GM12891 (cell line): Measurements from ENCODE around the gene CCM2.

ENCODE experiments used
- POLR2A ChIP-seq: IDR thresholded peaks from 2 replicates; pipeline ENCODE4 v1.6.1; 2011; ENCODE audit warnings: low read depth, low read length, control low read depth
- POLR2AphosphoS5 ChIP-seq: IDR thresholded peaks from 2 replicates; pipeline ENCODE4 v1.6.1; 2011; ENCODE audit warnings: low read depth, low read length, control low read depth
- SPI1 ChIP-seq: IDR thresholded peaks from 2 replicates; pipeline ENCODE4 v1.6.1; 2011; ENCODE audit warnings: low read depth, low read length, control low read depth
- TAF1 ChIP-seq: IDR thresholded peaks from 2 replicates; pipeline ENCODE4 v1.6.1; 2011; ENCODE audit warnings: low read depth, low read length, control low read depth

DNA sequence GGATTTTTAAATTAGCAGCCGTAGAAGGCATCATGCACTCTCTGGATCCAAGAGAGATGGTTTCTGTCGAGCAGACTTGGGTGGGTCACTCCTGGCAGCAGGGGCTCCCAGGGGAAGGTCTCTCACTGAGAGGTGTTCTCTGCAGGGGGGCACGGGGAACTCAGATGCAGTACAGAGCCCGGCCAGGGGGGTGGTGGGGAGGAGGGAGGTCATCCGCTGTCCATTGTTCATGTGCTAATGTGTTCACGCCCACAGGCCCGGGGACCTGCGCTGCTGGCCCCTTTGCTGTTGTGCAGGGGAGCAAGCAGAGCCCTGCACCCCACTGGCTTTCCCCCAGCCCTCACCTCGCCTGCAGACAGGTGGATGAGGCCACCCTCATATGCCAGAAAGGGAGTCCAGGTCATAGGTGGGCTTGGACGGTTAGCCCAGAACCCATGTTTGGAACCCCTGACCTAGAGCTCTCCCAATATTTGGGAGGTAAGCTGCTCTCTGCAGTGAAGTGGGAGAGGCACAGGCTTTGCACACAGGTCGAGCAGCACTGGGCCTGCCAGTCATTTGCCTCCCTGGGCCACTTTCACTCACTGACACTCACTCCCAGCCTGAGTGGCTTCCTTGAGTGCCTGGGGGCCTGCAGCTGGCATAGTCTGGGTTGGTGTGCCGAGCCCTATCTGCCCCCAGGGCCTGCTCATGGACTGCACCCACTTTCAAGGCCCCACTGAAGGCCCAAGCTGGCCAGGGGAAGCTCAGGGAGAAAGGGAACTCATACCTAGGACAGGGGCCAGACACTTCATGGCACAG, 124.1 kb downstream of the CCM2 start:
- TF ChIP-seq TAF1 (no peak), POLR2A (no peak), POLR2AphosphoS5 (no peak), SPI1 (no peak)
